IPS DF 4.7 (cell line): ENCODE results near the gene RNF225.
"Not testable (repeated sequence)": the region's sequence is repeated elsewhere in the genome, so short reads cannot be mapped to it uniquely, and the experiment has no call there.

Experiments
- DNase-seq: peaks from one replicate; pipeline ENCODE4 v3.0.0-alpha.2; 2013; ENCODE audit warnings: low spot score; ENCODE audit errors: extremely low read depth

Gene RNF225

GRCh38 chr19:58407658-58408151 is 12.2 kb downstream of the RNF225 start:
- DNase-seq = no peak

- DNase-seq = peak; percentile 66
Measured at GRCh38 chr19:58408152-58409009, 12.9 kb downstream of the RNF225 start, which contains the start of gene ZNF584. Gene ZNF584 (plus strand): TSS chr19:58408649. CDS start chr19:58409148, 499 bp downstream.

- DNase-seq = no peak
Measured at GRCh38 chr19:58409010-58409790, 13.7 kb downstream of the RNF225 start.

GRCh38 chr19:58416604-58417003 is 21.1 kb downstream of the RNF225 start:
- DNase-seq = no peak

- DNase-seq = no peak
Measured at GRCh38 chr19:58417071-58417470, 21.6 kb downstream of the RNF225 start.

GRCh38 chr19:58428617-58429016 is 33.2 kb downstream of the RNF225 start:
- no peak for DNase-seq

- DNase-seq = no peak
Measured at GRCh38 chr19:58429745-58430144, 34.3 kb downstream of the RNF225 start.

GRCh38 chr19:58434217-58434616 is 38.8 kb downstream of the RNF225 start:
- DNase-seq = no peak

- DNase-seq = peak; percentile 99
Measured at GRCh38 chr19:58439576-58440554, 44.4 kb downstream of the RNF225 start, which contains the start of gene ZNF132. Gene ZNF132 (minus strand): TSS chr19:58440153. CDS start chr19:58439821, 332 bp downstream.

GRCh38 chr19:58440556-58440955 is 45.1 kb downstream of the RNF225 start:
- no peak for DNase-seq

- DNase-seq = not testable (repeated sequence)
Measured at GRCh38 chr19:58442986-58443385, 47.5 kb downstream of the RNF225 start.
